ENCODE data around the gene GRK1. TPM values are rescaled to one million over a fixed set of nuclear protein-coding genes. Genes with fewer than 3 reads are reported as not detected.
A peak's percentile ranks its signal among the peaks of the same experiment; 100 is the strongest.

The GRK1 gene
- total and polyA plus RNA-seq, 2 of the 13 experiments (the other 11 are each of a cell fraction or from before 2014, with no cell fraction given), result 0.07 to 0.12 TPM

- ATAC-seq, result no peak
- Histone ChIP-seq H3K4me1 (ENCODE audit: insufficient read depth, low read length) (peaks cover 36% of the 10 kb centered on the region), H3K4me2 (ENCODE audit: low read depth, low read length) (peak overlapping the region; percentile 10; the same call in 1 of the 2 replicates), H4K20me1 (ENCODE audit: insufficient read depth, low read length) (no peaks in the 10 kb centered on the region), H3K4me3 (replicated peaks in 1 of 3; ENCODE audit: insufficient read depth in 1 of 3, low read depth in 2 of 3, low read length in 3 of 3) (no peak overlapping the region), H3K27ac (ENCODE audit: extremely low read length, insufficient read depth, low read length) (no peak overlapping the region), H3K27me3 (ENCODE audit: control insufficient read depth in 1 of 2, insufficient read depth in 2 of 2, low read length in 2 of 2) (peaks cover 5 to 17% of the 10 kb centered on the region in 2 experiments; a peak in 2 of 5 replicates), H3K79me2 (ENCODE audit: insufficient read depth, low read length) (no peaks in the 10 kb centered on the region), H3K9me3 (ENCODE audit: low read length) (no peaks in the 10 kb centered on the region), H3K9ac (ENCODE audit: insufficient read depth, low read depth, low read length) (no peak overlapping the region), H2AFZ (ENCODE audit: low read length) (no peak overlapping the region), H3K36me3 (replicated peaks in 1 of 2; ENCODE audit: control insufficient read depth in 1 of 2, insufficient read depth in 2 of 2, low read length in 2 of 2) (no peaks in the 10 kb centered on the region)
- WGBS (ENCODE audit: low lambda C conversion rate), result 44% methylated on average over 11 of the region's 11 CpGs
- intact Hi-C loops (cut with micrococcal nuclease; ENCODE audit: unreplicated experiment) (no loop called here), in situ Hi-C loops (cut with HindIII; ENCODE audit: extremely low pct_ligation_motif_present, low pct_unique_long_range_greater_than_20kb) (no loop called here)
- ChIA-PET POLR2A (no interaction called here), CTCF (ENCODE audit: low intra/inter-chr PET ratio, low total read pairs) (no interaction called here)
- no peak for FAIRE-seq
- no TSS peak for BruUV-seq (replicated peaks)
- TF ChIP-seq ISX (CRISPR knock-in tag; conservative IDR thresholded peaks at IDR 0.05) (no peak), HNF1B (CRISPR knock-in tag; IDR thresholded peaks at IDR 0.05) (no peak), ZNF331 (CRISPR knock-in tag; IDR thresholded peaks at IDR 0.05) (no peak), ARNTL (CRISPR knock-in tag; IDR thresholded peaks at IDR 0.05) (no peak), ATF6 (CRISPR knock-in tag; conservative IDR thresholded peaks at IDR 0.05) (no peak), TBP (CRISPR knock-in tag; IDR thresholded peaks at IDR 0.05) (no peak), NR2F1 (CRISPR knock-in tag; IDR thresholded peaks at IDR 0.05) (no peak), CHCHD3 (CRISPR knock-in tag; IDR thresholded peaks at IDR 0.05) (no peak), SP1 (IDR thresholded peaks at IDR 0.05) (no peak), SP1 (CRISPR knock-in tag; IDR thresholded peaks at IDR 0.05) (no peak), ARHGAP35 (CRISPR knock-in tag; IDR thresholded peaks at IDR 0.05; ENCODE audit: borderline replicate concordance) (no peak)
- no peak for DNase-seq (ENCODE audit: low spot score)
These were observed 82.9 kb downstream of the GRK1 start for GRCh38 chr13:113749967-113750366.

Measured in HepG2 (cell line).